ENCODE data around the gene DLG4. TPM values are rescaled to one million over a fixed set of nuclear protein-coding genes. Genes with fewer than 3 reads are reported as not detected.

The DLG4 gene
- total RNA-seq, 2 donors from 2014 or later: 3.6 to 9.3 TPM

- ATAC-seq (no peak), DNase-seq (no peak)
- H3K27ac ChIP-seq: no peak overlapping the region
- TF ChIP-seq CTCF (IDR thresholded peaks at IDR 0.05) (no peak), POLR2A (IDR thresholded peaks at IDR 0.05) (no peak)
- no peaks in the 10 kb centered on the region for H3K27me3 ChIP-seq
- 45 to 70% methylated on average over 2 to 3 of the region's 3 CpGs for WGBS, 2 donors
- intact Hi-C loops (cut with DNase I): loop anchor here (10.0 kb wide), 1 partner anchor 57 kb away; no protein-coding TSS in a partner anchor
- H3K4me3 ChIP-seq: no peak overlapping the region
- H3K9me3 ChIP-seq: no peaks in the 10 kb centered on the region
- no peaks in the 10 kb centered on the region for H3K36me3 ChIP-seq (replicated peaks in 1 of 2; ENCODE audit: insufficient read depth in 1 of 2, low read depth in 2 of 2)
- no peaks in the 10 kb centered on the region for H3K4me1 ChIP-seq
Measured at GRCh38 chr17:7147772-7148171, 71.9 kb downstream of the DLG4 start.

GRCh38 chr17:7146115-7146514 is 73.5 kb downstream of the DLG4 start:
- H3K27me3 ChIP-seq: no peaks in the 10 kb centered on the region
- no peaks in the 10 kb centered on the region for H3K36me3 ChIP-seq (replicated peaks in 1 of 2; ENCODE audit: insufficient read depth in 1 of 2, low read depth in 2 of 2)
- peaks cover 4% of the 10 kb centered on the region for H3K4me1 ChIP-seq
- H3K4me3 ChIP-seq: no peak overlapping the region
- no peak for TF ChIP-seq POLR2A (IDR thresholded peaks at IDR 0.05)
- no peak for TF ChIP-seq CTCF (IDR thresholded peaks at IDR 0.05)
- WGBS, 2 donors: 47 to 56% methylated on average over 6 of the region's 6 CpGs
- no peak for ATAC-seq
- no peak overlapping the region for H3K27ac ChIP-seq
- intact Hi-C loops (cut with DNase I): loop anchor here (10.0 kb wide), 1 partner anchor 59 kb away; no protein-coding TSS in a partner anchor
- H3K9me3 ChIP-seq: no peaks in the 10 kb centered on the region
- no peak for DNase-seq

- Histone ChIP-seq H3K36me3 (replicated peaks in 1 of 2; ENCODE audit: insufficient read depth in 1 of 2, low read depth in 2 of 2) (no peaks in the 10 kb centered on the region), H3K4me1 (peaks cover 4% of the 10 kb centered on the region), H3K9me3 (no peaks in the 10 kb centered on the region), H3K27me3 (peaks cover 0 to 3% of the 10 kb centered on the region in 2 donors), H3K4me3 (no peak overlapping the region), H3K27ac (no peak overlapping the region)
- DNase-seq (no peak), ATAC-seq (no peak)
- intact Hi-C loops (cut with DNase I): loop anchor here (10.0 kb wide), 1 partner anchor 61 kb away; no protein-coding TSS in a partner anchor
- 45 to 67% methylated on average over 3 to 11 of the region's 11 CpGs for WGBS, 2 donors
- TF ChIP-seq POLR2A (IDR thresholded peaks at IDR 0.05) (no peak), CTCF (IDR thresholded peaks at IDR 0.05) (no peak)
Measured at GRCh38 chr17:7144213-7144612, 75.4 kb downstream of the DLG4 start.

- intact Hi-C loops (cut with DNase I): loop anchor here (10.0 kb wide), 1 partner anchor 63 kb away; no protein-coding TSS in a partner anchor
- H3K9me3 ChIP-seq: no peaks in the 10 kb centered on the region
- ATAC-seq: no peak
- H3K36me3 ChIP-seq (replicated peaks in 1 of 2; ENCODE audit: insufficient read depth in 1 of 2, low read depth in 2 of 2): no peaks in the 10 kb centered on the region
- no peak overlapping the region for H3K27ac ChIP-seq
- no peak for DNase-seq
- no peak overlapping the region for H3K4me3 ChIP-seq
- 24 to 25% methylated on average over 10 of the region's 10 CpGs for WGBS, 2 donors
- peaks cover 0 to 10% of the 10 kb centered on the region in 2 donors for H3K27me3 ChIP-seq
- peaks cover 4% of the 10 kb centered on the region for H3K4me1 ChIP-seq
- TF ChIP-seq CTCF (IDR thresholded peaks at IDR 0.05) (no peak), POLR2A (IDR thresholded peaks at IDR 0.05) (no peak)
Measured at GRCh38 chr17:7141824-7142223, 77.8 kb downstream of the DLG4 start.

GRCh38 chr17:7139400-7139799 is 80.2 kb downstream of the DLG4 start:
- Histone ChIP-seq H3K36me3 (replicated peaks in 1 of 2; ENCODE audit: insufficient read depth in 1 of 2, low read depth in 2 of 2) (no peaks in the 10 kb centered on the region), H3K27ac (no peak overlapping the region), H3K4me1 (peaks cover 4% of the 10 kb centered on the region), H3K27me3 (peaks cover 0 to 11% of the 10 kb centered on the region in 2 donors), H3K4me3 (no peak overlapping the region), H3K9me3 (no peaks in the 10 kb centered on the region)
- ATAC-seq (no peak), DNase-seq (no peak)
- no peak for TF ChIP-seq CTCF (IDR thresholded peaks at IDR 0.05)
- TF ChIP-seq POLR2A (IDR thresholded peaks at IDR 0.05): no peak
- 58 to 72% methylated on average over 8 to 10 of the region's 10 CpGs for WGBS, 2 donors
- intact Hi-C loops (cut with DNase I): loop anchor here (5.0 kb wide), 1 partner anchor 87 kb away; no protein-coding TSS in a partner anchor

All from body of pancreas (tissue), 4 donors.